Measurements from ENCODE around the gene HSPB6.

Gene HSPB6

GRCh38 chr19:35739275-35740107 is 17.3 kb downstream of the HSPB6 start:
- H3K79me1 ChIP-seq (replicated peaks; ENCODE audit: low read length, poor library complexity, severe bottlenecking): peaks cover 29% of the 10 kb centered on the region
- H3K23ac ChIP-seq (ENCODE audit: low read length in 2 of 2): no peak overlapping the region
- no peak overlapping the region for H4K8ac ChIP-seq (ENCODE audit: low read length)
- H2AK5ac ChIP-seq (ENCODE audit: low read length, severe bottlenecking): no peak overlapping the region
- H3K27ac ChIP-seq (ENCODE audit: low read length, poor library complexity, severe bottlenecking): no peak overlapping the region
- H2BK120ac ChIP-seq (ENCODE audit: low read depth, low read length): no peak overlapping the region
- peak overlapping the region; percentile 80 for H3K9ac ChIP-seq (ENCODE audit: low read length)
- peaks cover 17% of the 10 kb centered on the region for H3K4me1 ChIP-seq (ENCODE audit: control insufficient read depth, insufficient read depth, low read depth, low read length)
- H3K27me3 ChIP-seq (ENCODE audit: control insufficient read depth in 1 of 2, insufficient read depth in 1 of 2, low read length in 2 of 2): no peaks in the 10 kb centered on the region
- H4K91ac ChIP-seq (ENCODE audit: low read length): no peak overlapping the region
- H3K36me3 ChIP-seq (ENCODE audit: control insufficient read depth in 1 of 2, insufficient read depth in 2 of 2, low read depth in 1 of 2, low read length in 2 of 2): peaks cover 63 to 65% of the 10 kb centered on the region in 2 experiments
- H3K14ac ChIP-seq (ENCODE audit: low read length in 2 of 2): no peak overlapping the region
- peak overlapping the region; percentile 65 to 90 for H3K4me3 ChIP-seq (ENCODE audit: insufficient read depth in 1 of 2, low read depth in 1 of 2, low read length in 2 of 2)
- H2BK15ac ChIP-seq (ENCODE audit: low read depth, poor library complexity, severe bottlenecking): peak overlapping the region; percentile 94
- no peak overlapping the region for H2BK5ac ChIP-seq (ENCODE audit: low read depth, low read length, poor library complexity, severe bottlenecking)
- no peak overlapping the region for H3K18ac ChIP-seq (ENCODE audit: low read depth in 1 of 2, low read length in 2 of 2)
- DNase-seq: no peak
- WGBS: 90% methylated on average over 26 of the region's 29 CpGs
- H2BK12ac ChIP-seq (ENCODE audit: low read length in 2 of 2): no peak overlapping the region
- H3K4me2 ChIP-seq (ENCODE audit: low read length, poor library complexity, severe bottlenecking): peak overlapping the region; percentile 83
- no peaks in the 10 kb centered on the region for H3K9me3 ChIP-seq (ENCODE audit: control insufficient read depth, low read length)
- no peak overlapping the region for H3K4ac ChIP-seq (ENCODE audit: low read depth in 1 of 2, low read length in 2 of 2)
- H2AFZ ChIP-seq (ENCODE audit: low read depth, low read length): no peak overlapping the region

- peaks cover 13% of the 10 kb centered on the region for H3K4me1 ChIP-seq (ENCODE audit: control insufficient read depth, insufficient read depth, low read depth, low read length)
Observed at GRCh38 chr19:35738887-35739229, 18.0 kb downstream of the HSPB6 start.

GRCh38 chr19:35738021-35738886 is 18.6 kb downstream of the HSPB6 start:
- Histone ChIP-seq H2AFZ (ENCODE audit: low read depth, low read length) (no peak overlapping the region), H3K27me3 (ENCODE audit: control insufficient read depth in 1 of 2, insufficient read depth in 1 of 2, low read length in 2 of 2) (no peaks in the 10 kb centered on the region), H3K79me1 (replicated peaks; ENCODE audit: low read length, poor library complexity, severe bottlenecking) (peaks cover 28% of the 10 kb centered on the region), H3K18ac (ENCODE audit: low read depth in 1 of 2, low read length in 2 of 2) (no peak overlapping the region), H2BK120ac (ENCODE audit: low read depth, low read length) (no peak overlapping the region), H3K4me2 (ENCODE audit: low read length, poor library complexity, severe bottlenecking) (no peak overlapping the region), H3K27ac (ENCODE audit: low read length, poor library complexity, severe bottlenecking) (no peak overlapping the region), H2BK5ac (ENCODE audit: low read depth, low read length, poor library complexity, severe bottlenecking) (no peak overlapping the region), H3K4ac (ENCODE audit: low read depth in 1 of 2, low read length in 2 of 2) (no peak overlapping the region), H3K23ac (ENCODE audit: low read length in 2 of 2) (no peak overlapping the region), H2AK5ac (ENCODE audit: low read length, severe bottlenecking) (no peak overlapping the region), H4K91ac (ENCODE audit: low read length) (no peak overlapping the region), H3K9me3 (ENCODE audit: control insufficient read depth, low read length) (no peaks in the 10 kb centered on the region), H3K9ac (ENCODE audit: low read length) (no peak overlapping the region), H4K8ac (ENCODE audit: low read length) (no peak overlapping the region), H3K14ac (ENCODE audit: low read length in 2 of 2) (no peak overlapping the region), H2BK15ac (ENCODE audit: low read depth, poor library complexity, severe bottlenecking) (no peak overlapping the region), H3K4me1 (ENCODE audit: control insufficient read depth, insufficient read depth, low read depth, low read length) (peaks cover 12% of the 10 kb centered on the region), H3K4me3 (ENCODE audit: insufficient read depth in 1 of 2, low read depth in 1 of 2, low read length in 2 of 2) (no peak overlapping the region), H2BK12ac (ENCODE audit: low read length in 2 of 2) (no peak overlapping the region), H3K36me3 (ENCODE audit: control insufficient read depth in 1 of 2, insufficient read depth in 2 of 2, low read depth in 1 of 2, low read length in 2 of 2) (peaks cover 70 to 72% of the 10 kb centered on the region in 2 experiments)
- DNase-seq: no peak
- 96% methylated on average over 36 of the region's 37 CpGs for WGBS

More at GRCh38 chr19:35738887-35739229, 18.0 kb downstream of the HSPB6 start:
- Histone ChIP-seq H2AK5ac (ENCODE audit: low read length, severe bottlenecking) (no peak overlapping the region), H3K4me2 (ENCODE audit: low read length, poor library complexity, severe bottlenecking) (no peak overlapping the region), H3K9me3 (ENCODE audit: control insufficient read depth, low read length) (no peaks in the 10 kb centered on the region), H3K27me3 (ENCODE audit: control insufficient read depth in 1 of 2, insufficient read depth in 1 of 2, low read length in 2 of 2) (no peaks in the 10 kb centered on the region), H3K79me1 (replicated peaks; ENCODE audit: low read length, poor library complexity, severe bottlenecking) (peaks cover 27% of the 10 kb centered on the region), H2BK5ac (ENCODE audit: low read depth, low read length, poor library complexity, severe bottlenecking) (no peak overlapping the region), H4K91ac (ENCODE audit: low read length) (no peak overlapping the region), H2AFZ (ENCODE audit: low read depth, low read length) (no peak overlapping the region), H3K27ac (ENCODE audit: low read length, poor library complexity, severe bottlenecking) (no peak overlapping the region), H2BK120ac (ENCODE audit: low read depth, low read length) (no peak overlapping the region), H3K4ac (ENCODE audit: low read depth in 1 of 2, low read length in 2 of 2) (no peak overlapping the region), H4K8ac (ENCODE audit: low read length) (no peak overlapping the region), H2BK15ac (ENCODE audit: low read depth, poor library complexity, severe bottlenecking) (no peak overlapping the region), H3K9ac (ENCODE audit: low read length) (no peak overlapping the region), H3K4me3 (ENCODE audit: insufficient read depth in 1 of 2, low read depth in 1 of 2, low read length in 2 of 2) (no peak overlapping the region), H3K18ac (ENCODE audit: low read depth in 1 of 2, low read length in 2 of 2) (no peak overlapping the region), H3K14ac (ENCODE audit: low read length in 2 of 2) (no peak overlapping the region), H3K23ac (ENCODE audit: low read length in 2 of 2) (no peak overlapping the region), H2BK12ac (ENCODE audit: low read length in 2 of 2) (no peak overlapping the region), H3K36me3 (ENCODE audit: control insufficient read depth in 1 of 2, insufficient read depth in 2 of 2, low read depth in 1 of 2, low read length in 2 of 2) (peaks cover 66 to 69% of the 10 kb centered on the region in 2 experiments)
- WGBS: 97% methylated on average over 2 of the region's 2 CpGs
- no peak for DNase-seq

All from mesenchymal stem cell (in vitro differentiated cells and primary cell).